IPS-20b (cell line): ENCODE data around the gene CST9L.

Experiments used
- H3K27ac ChIP-seq: one replicate; pipeline ENCODE4 v1.5.1; 2013; ENCODE audit warnings: low read length
- H3K27me3 ChIP-seq: 2 replicates; pipeline ENCODE4 v1.6.1; 2013; ENCODE audit warnings: mild to moderate bottlenecking, low read length, inconsistent platforms; ENCODE audit not compliant: insufficient read depth
- H3K36me3 ChIP-seq: 2 replicates; pipeline ENCODE4 v1.6.1; 2013; ENCODE audit warnings: low read depth, mild to moderate bottlenecking, inconsistent platforms, low read length, moderate library complexity; ENCODE audit not compliant: insufficient read depth
- H3K4me1 ChIP-seq: 2 replicates; pipeline ENCODE4 v1.6.1; 2013; ENCODE audit warnings: mild to moderate bottlenecking, control low read depth, inconsistent platforms, low read length, moderate library complexity; ENCODE audit not compliant: insufficient read depth
- H3K4me3 ChIP-seq: 2 replicates; pipeline ENCODE4 v1.5.1; 2013; ENCODE audit warnings: mild to moderate bottlenecking, low read length, inconsistent platforms
- H3K9ac ChIP-seq: 2 replicates; pipeline ENCODE4 v1.6.1; 2013; ENCODE audit warnings: low read depth, mild to moderate bottlenecking, inconsistent platforms, low read length, moderate library complexity
- H3K9me3 ChIP-seq: 2 replicates; pipeline ENCODE4 v1.6.1; 2013; ENCODE audit warnings: mild to moderate bottlenecking, low read depth, low read length, inconsistent platforms; ENCODE audit not compliant: insufficient read depth

Gene CST9L

GRCh38 chr20:23541776-23542175 lies 26.5 kb downstream of the CST9L start:
- no peaks in the 10 kb centered on the region for H3K9me3 ChIP-seq
- H3K27ac ChIP-seq: no peak overlapping the region
- no peaks in the 10 kb centered on the region for H3K36me3 ChIP-seq
- H3K4me3 ChIP-seq: no peak overlapping the region
- H3K4me1 ChIP-seq: peaks cover 8% of the 10 kb centered on the region
- no peaks in the 10 kb centered on the region for H3K27me3 ChIP-seq
- H3K9ac ChIP-seq: no peak overlapping the region

- Histone ChIP-seq H3K9ac (no peak overlapping the region), H3K27me3 (no peaks in the 10 kb centered on the region), H3K9me3 (no peaks in the 10 kb centered on the region), H3K4me3 (no peak overlapping the region), H3K27ac (no peak overlapping the region), H3K4me1 (peaks cover 8% of the 10 kb centered on the region), H3K36me3 (no peaks in the 10 kb centered on the region)
These were observed 27.0 kb downstream of the CST9L start for GRCh38 chr20:23541330-23541729.

GRCh38 chr20:23540624-23541023 lies 27.7 kb downstream of the CST9L start:
- H3K9me3 ChIP-seq: no peaks in the 10 kb centered on the region
- H3K9ac ChIP-seq: no peak overlapping the region
- H3K4me1 ChIP-seq: peaks cover 8% of the 10 kb centered on the region
- no peak overlapping the region for H3K27ac ChIP-seq
- no peak overlapping the region for H3K4me3 ChIP-seq
- H3K27me3 ChIP-seq: no peaks in the 10 kb centered on the region; the same call in 1 of the 2 replicates
- no peaks in the 10 kb centered on the region for H3K36me3 ChIP-seq

DNA sequence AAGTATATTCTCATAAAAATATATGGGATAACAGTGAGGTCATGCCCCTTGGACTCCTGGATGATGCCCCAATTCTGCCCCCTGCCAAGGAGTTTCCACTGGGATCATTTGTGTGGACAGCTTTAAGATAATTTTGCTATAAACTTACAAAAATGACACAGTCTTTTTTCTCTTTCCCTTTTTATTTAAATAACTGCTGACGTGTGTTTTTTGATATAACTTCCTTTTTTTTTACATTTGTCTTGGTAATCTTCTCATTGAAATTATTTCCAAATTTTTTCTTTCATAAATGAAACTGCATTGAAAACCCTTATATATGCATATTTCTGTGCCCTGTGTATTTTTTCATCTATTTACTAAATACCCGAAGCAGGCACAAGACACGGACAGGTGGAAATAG lies 31.3 kb downstream of the CST9L start:
- peaks cover 13% of the 10 kb centered on the region for H3K27me3 ChIP-seq
- H3K9ac ChIP-seq: no peak overlapping the region
- no peaks in the 10 kb centered on the region for H3K36me3 ChIP-seq
- no peak overlapping the region for H3K4me3 ChIP-seq
- peaks cover 29% of the 10 kb centered on the region for H3K4me1 ChIP-seq
- no peaks in the 10 kb centered on the region for H3K9me3 ChIP-seq
- no peak overlapping the region for H3K27ac ChIP-seq

GRCh38 chr20:23536328-23536974 lies 31.8 kb downstream of the CST9L start:
- no peak overlapping the region for H3K4me3 ChIP-seq
- H3K36me3 ChIP-seq: no peaks in the 10 kb centered on the region
- peaks cover 30% of the 10 kb centered on the region for H3K4me1 ChIP-seq
- H3K9ac ChIP-seq: no peak overlapping the region
- H3K27me3 ChIP-seq: peaks cover 17% of the 10 kb centered on the region
- H3K9me3 ChIP-seq: no peaks in the 10 kb centered on the region
- no peak overlapping the region for H3K27ac ChIP-seq

DNA sequence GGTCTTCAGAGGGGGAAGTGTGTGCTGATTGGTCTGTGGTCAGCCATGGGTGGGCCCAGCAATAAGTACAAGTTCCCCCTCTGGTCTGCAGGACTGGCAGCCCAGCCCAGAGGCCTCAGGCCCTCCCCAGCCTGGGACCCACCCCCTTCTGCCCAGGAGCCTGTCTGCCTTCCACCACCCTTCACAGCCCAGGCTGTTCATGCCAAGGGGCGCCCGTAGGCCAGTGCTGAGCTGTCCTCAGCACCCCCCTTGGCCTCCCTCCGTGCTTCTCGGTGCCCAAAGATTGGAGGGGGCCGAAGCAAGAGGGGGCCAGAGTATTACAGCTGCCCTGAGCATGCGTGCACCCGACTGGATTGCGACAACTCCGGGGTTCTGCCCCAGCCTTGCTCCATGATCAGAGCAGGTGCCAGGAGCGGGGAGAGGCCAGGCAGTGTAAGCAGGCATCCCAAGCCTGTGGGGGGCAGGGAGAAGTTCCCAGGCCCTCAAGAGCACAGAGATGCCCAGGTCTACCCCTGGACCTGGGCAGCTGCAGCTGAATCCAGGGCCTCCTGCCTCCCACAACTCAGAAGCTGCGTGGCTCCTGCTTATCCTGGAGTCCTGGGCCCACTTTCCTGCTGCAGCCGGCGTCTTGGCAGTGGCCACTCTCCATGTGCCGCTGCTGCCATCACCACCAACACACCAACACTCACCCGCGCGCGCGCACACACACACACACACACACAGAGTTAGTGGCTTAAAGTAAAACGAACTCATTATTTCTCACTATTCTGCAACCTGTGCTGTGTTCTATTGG lies 33.3 kb downstream of the CST9L start:
- Histone ChIP-seq H3K4me3 (no peak overlapping the region), H3K36me3 (no peaks in the 10 kb centered on the region), H3K9ac (no peak overlapping the region), H3K27me3 (peaks cover 17% of the 10 kb centered on the region), H3K4me1 (peaks cover 25% of the 10 kb centered on the region), H3K9me3 (no peaks in the 10 kb centered on the region), H3K27ac (no peak overlapping the region)

- no peaks in the 10 kb centered on the region for H3K36me3 ChIP-seq
- H3K4me3 ChIP-seq: peak overlapping the region; percentile 37; the same call in 1 of the 2 replicates
- no peak overlapping the region for H3K9ac ChIP-seq
- H3K4me1 ChIP-seq: peaks cover 25% of the 10 kb centered on the region
- H3K9me3 ChIP-seq: peaks cover 14% of the 10 kb centered on the region; the same call in 1 of the 2 replicates
- peaks cover 17% of the 10 kb centered on the region for H3K27me3 ChIP-seq
- no peak overlapping the region for H3K27ac ChIP-seq
These were observed 35.1 kb downstream of the CST9L start for GRCh38 chr20:23533161-23533560.

GRCh38 chr20:23532533-23532932 lies 35.8 kb downstream of the CST9L start:
- Histone ChIP-seq H3K9ac (no peak overlapping the region), H3K36me3 (no peaks in the 10 kb centered on the region), H3K9me3 (peaks cover 19% of the 10 kb centered on the region), H3K4me1 (peaks cover 25% of the 10 kb centered on the region), H3K4me3 (peak overlapping the region; percentile 37), H3K27ac (no peak overlapping the region), H3K27me3 (peaks cover 17% of the 10 kb centered on the region)

GRCh38 chr20:23530937-23531567 lies 37.2 kb downstream of the CST9L start:
- peaks cover 25% of the 10 kb centered on the region for H3K4me1 ChIP-seq
- peaks cover 19% of the 10 kb centered on the region for H3K9me3 ChIP-seq
- no peak overlapping the region for H3K27ac ChIP-seq
- peaks cover 17% of the 10 kb centered on the region for H3K27me3 ChIP-seq
- no peak overlapping the region for H3K9ac ChIP-seq
- H3K4me3 ChIP-seq: no peak overlapping the region
- H3K36me3 ChIP-seq: no peaks in the 10 kb centered on the region

DNA sequence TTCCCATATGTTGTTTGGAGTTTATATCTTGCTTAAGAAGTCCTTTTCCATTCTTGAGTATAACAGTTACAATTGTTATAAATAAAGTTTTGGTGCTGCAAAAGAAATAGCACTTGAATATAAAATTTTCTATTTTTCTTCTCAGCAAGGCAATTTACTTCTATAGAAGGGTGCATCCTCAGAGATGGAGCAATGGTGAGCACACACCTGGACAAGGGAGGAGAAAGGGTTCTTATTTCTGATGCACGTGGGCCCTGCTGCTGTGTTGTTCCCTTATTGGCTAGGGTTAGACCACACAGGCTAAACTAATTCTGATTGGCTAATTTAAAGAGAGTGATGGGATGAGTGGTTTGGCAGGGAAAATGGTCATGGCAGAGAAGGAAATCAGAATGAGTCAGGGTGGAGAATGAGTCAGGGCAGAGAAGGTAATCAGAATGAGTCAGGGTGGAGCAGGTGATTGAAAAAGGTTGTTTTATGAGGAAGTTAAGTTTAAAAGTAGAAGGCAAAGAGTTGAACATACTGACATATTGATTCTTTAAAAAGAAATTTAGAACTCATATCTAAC lies 39.3 kb downstream of the CST9L start:
- Histone ChIP-seq H3K36me3 (no peaks in the 10 kb centered on the region), H3K4me3 (no peak overlapping the region), H3K27ac (no peak overlapping the region), H3K9me3 (peaks cover 19% of the 10 kb centered on the region), H3K9ac (no peak overlapping the region), H3K27me3 (peaks cover 9% of the 10 kb centered on the region; the same call in 1 of the 2 replicates), H3K4me1 (peaks cover 19% of the 10 kb centered on the region)

DNA sequence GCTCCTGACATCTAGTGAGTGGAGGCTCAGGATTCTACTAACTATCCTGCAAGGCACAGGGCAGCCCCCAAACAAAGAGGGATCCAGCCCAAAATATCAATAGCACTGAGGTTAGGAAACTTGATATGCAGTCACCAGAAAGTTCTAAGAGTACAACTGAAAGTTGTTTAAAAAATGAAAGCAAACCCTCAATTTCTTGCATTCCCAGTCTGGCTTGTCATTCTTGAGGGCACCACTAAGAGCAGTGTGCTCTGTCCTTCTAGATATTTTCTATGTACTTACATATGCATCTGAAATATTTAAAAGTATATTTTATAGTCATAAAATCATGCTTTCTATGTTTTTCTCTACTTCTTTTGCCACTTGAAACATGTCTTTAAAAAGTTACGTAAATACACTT lies 41.4 kb downstream of the CST9L start:
- H3K4me3 ChIP-seq: no peak overlapping the region
- peaks cover 19% of the 10 kb centered on the region for H3K9me3 ChIP-seq
- peaks cover 3% of the 10 kb centered on the region; the same call in 1 of the 2 replicates for H3K27me3 ChIP-seq
- H3K36me3 ChIP-seq: no peaks in the 10 kb centered on the region
- peaks cover 2% of the 10 kb centered on the region; the same call in 1 of the 2 replicates for H3K4me1 ChIP-seq
- no peak overlapping the region for H3K27ac ChIP-seq
- no peak overlapping the region for H3K9ac ChIP-seq
